SIG-M5 (cell line): ENCODE results near the gene SMARCA4.
"Not testable (repeated sequence)": the region's sequence is repeated elsewhere in the genome, so short reads cannot be mapped to it uniquely, and the experiment has no call there.

Experiments used
- DNase-seq: peaks from one replicate; lab custom pipeline; 2025; lab: John Stamatoyannopoulos, UW

The SMARCA4 gene

GRCh38 chr19:11101057-11101456 lies 140.2 kb downstream of the SMARCA4 start:
- no peak for DNase-seq

- DNase-seq, result no peak
Observed at GRCh38 chr19:11102944-11103343, 142.1 kb downstream of the SMARCA4 start.

GRCh38 chr19:11103667-11104066 lies 142.8 kb downstream of the SMARCA4 start:
- DNase-seq, result not testable (repeated sequence)

- DNase-seq, result no peak
Observed at GRCh38 chr19:11105014-11105636, 144.3 kb downstream of the SMARCA4 start.

- DNase-seq, result no peak
Observed at GRCh38 chr19:11106477-11106876, 145.6 kb downstream of the SMARCA4 start.

GRCh38 chr19:11108746-11109145 lies 147.9 kb downstream of the SMARCA4 start:
- no peak for DNase-seq

- no peak for DNase-seq
Observed at GRCh38 chr19:11111117-11111770, 150.4 kb downstream of the SMARCA4 start.

GRCh38 chr19:11111771-11112144 lies 150.9 kb downstream of the SMARCA4 start:
- no peak for DNase-seq
